Measurements from ENCODE around the gene PPM1H.

Gene PPM1H

DNA sequence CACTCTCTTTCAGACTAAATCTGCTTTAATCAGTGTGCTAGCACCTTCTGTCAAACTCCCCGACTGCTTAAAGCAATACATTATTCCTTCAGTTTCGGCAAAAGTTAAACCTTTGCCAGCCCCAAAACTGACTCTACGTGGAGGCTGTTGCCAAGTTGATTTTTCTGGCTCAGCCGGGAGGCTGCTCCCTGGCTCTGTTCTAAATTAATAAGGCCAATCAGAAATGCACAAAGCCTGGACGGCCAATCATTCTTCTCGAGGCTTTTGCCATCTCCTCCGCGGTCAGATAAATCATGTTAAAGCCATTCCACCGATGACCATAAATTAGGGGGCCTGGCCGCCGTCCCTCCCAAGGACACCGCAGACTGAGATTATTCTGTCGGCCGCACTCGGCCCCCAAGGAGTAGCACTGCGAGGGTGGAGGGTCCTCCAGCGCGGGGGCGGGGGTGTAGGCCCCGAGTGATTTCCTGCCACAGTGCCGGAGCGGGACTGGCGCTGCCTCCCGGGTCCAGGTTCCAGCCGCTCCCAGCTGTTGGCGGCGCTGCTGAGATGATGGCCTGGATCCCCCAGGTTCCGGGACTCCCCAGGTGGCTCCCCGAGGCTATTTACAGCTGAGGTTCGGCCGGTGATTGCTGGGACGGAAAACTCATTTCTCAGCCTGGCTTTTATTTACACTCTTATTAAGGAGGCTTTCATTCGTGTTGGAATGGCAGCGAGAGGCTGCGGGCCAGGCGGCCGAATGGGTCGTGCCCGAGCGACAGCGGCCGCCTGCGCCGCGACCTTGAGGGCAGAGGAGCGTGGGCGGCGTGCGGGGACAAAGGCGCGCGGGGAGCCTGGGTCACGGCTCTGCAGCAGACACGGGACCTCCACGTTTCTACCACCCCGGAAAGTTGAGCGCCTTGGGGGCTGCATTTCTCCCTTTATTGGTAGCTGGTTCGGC is 303.2 kb downstream of the PPM1H start:
- no peak for DNase-seq

GRCh38 chr12:62629971-62630739 is 304.8 kb downstream of the PPM1H start:
- DNase-seq: no peak

DNA sequence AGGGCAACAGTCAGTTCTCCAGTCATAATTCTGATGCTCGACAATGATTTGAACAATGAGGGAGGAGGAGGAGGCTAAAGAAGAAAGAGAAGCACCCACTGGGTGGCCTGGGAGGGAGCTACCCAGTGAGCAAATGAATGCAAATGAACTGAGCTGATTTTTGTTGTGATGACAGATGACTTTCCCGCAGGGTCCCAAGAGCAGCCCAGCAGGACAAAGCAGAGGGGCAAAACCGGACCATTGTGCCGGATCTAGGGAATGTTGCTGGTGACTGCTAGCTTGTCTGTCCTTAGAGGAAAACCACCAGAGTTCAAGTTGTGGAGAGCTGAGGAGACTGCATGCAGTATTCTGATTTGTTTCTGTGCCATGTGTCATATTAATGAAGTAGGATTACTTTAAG is 305.5 kb downstream of the PPM1H start:
- no peak for DNase-seq

DNA sequence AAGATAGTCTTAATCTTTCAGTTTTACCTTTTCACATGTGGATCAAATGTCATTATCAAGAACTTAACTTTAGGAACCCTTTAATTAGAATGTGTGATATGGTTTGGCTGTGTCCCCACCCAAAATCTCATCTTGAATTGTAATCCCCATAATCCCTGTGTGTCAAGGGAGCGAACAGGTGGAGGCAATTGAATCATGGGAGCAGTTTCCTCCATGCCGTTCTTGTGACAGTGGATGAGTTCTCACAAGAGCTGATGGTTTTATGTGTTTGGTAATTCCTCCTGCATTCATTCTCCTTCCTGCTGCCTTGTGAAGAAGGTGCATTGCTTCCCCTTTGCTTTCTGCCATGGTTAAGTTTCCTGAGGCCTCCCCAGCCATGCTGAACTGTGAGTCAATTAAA is 307.8 kb downstream of the PPM1H start:
- no peak for DNase-seq

DNA sequence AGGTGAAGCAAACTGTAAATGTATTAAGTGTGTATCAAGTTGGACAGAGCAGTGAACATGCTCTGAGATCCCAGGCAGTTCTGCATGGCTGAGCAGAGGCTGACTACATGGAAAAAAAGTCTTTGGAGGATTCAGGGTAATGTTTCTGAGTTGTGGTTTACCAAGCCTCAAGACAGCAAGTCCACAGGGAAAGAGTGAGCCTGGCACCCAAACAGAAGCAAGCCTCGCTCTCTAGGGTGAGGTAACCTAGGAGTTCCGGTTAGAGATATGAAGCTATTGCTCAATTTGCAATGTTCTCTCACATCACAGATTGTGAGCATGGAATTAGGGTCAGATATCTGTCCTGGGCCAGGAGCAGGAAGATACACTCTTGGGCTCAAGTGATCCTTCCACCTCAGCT is 309.7 kb downstream of the PPM1H start:
- no peak for DNase-seq

DNA sequence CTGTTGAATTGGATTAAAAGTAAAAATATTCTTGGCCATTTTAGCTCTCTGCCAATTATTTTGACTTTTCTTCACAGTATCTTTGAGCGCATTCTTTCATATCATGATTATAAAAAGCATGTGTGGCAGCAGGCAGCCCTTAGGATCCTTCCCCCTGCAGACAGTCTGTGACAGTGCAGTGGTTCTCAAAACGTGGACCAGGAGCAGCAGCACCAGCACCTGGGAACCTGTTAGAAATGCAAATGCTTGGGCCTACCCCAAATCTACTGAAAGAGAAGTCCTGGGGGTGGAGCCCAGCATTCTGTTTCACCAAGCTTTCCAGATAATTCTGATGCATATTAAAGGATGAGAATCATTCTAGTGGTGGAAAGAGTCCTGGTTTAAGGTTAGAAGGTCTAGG is 312.8 kb downstream of the PPM1H start:
- no peak for DNase-seq

GRCh38 chr12:62621101-62621638 is 313.8 kb downstream of the PPM1H start:
- no peak for DNase-seq

- DNase-seq: no peak
These were observed 316.0 kb downstream of the PPM1H start for GRCh38 chr12:62618930-62619329.

GRCh38 chr12:62618319-62618718 is 316.6 kb downstream of the PPM1H start:
- no peak for DNase-seq

DNA sequence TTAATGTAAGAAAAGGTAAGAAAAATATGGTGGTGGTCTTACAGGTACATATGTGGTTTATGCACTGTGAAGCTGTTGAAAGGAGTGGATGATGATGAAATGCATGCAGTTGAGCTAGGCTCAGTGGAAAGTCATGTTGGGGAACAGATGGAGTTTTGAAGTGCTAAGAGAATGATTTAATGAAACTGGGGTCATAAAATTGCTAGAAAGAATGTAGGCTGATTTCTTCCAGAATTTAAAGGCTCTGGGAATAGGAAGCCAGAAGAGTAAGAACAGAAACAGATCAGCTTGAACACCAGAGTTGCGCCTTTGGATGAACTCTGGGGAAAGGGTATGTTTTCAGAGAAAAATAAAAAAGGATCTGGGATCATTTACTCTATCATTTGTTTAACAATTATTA is 321.9 kb downstream of the PPM1H start:
- DNase-seq: no peak

DNA sequence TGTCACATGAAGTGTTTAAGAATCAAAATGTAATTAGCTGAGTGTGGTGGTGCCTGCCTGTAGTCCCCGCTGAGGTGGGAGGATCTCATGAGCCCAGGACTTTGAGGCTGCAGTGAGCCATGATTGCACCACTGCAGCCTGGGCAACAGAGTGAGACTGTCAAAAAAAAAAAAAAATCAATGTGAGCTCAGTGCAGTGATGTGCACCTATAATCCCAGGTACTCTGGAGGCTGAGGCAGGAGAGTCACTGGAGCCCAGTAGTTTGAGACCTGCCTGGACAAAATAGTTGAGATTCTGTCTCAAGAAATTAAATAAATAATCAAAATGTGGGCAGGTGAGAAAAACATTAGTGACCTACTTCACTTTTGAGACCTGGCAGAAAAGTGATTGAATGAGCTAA is 328.3 kb downstream of the PPM1H start:
- no peak for DNase-seq

- no peak for DNase-seq
These were observed 329.0 kb downstream of the PPM1H start for GRCh38 chr12:62605981-62606380.

GRCh38 chr12:62604871-62605270 is 330.1 kb downstream of the PPM1H start:
- no peak for DNase-seq

GRCh38 chr12:62604373-62604772 is 330.6 kb downstream of the PPM1H start:
- no peak for DNase-seq

DNA sequence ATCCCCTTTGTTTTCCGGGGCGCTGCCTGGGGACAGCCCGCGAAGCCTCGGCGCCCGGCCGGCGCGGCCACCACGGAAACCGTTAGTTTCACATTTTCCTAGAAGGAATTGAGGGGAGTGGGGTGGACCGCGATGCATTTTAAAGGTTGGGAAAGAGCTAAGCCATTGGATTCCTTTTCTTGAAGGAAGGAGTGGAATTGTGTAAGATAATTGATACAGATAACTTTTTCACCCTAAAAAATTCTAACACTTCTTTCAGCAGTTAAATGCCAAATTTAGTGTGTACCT is 331.2 kb downstream of the PPM1H start:
- no peak for DNase-seq

DNA sequence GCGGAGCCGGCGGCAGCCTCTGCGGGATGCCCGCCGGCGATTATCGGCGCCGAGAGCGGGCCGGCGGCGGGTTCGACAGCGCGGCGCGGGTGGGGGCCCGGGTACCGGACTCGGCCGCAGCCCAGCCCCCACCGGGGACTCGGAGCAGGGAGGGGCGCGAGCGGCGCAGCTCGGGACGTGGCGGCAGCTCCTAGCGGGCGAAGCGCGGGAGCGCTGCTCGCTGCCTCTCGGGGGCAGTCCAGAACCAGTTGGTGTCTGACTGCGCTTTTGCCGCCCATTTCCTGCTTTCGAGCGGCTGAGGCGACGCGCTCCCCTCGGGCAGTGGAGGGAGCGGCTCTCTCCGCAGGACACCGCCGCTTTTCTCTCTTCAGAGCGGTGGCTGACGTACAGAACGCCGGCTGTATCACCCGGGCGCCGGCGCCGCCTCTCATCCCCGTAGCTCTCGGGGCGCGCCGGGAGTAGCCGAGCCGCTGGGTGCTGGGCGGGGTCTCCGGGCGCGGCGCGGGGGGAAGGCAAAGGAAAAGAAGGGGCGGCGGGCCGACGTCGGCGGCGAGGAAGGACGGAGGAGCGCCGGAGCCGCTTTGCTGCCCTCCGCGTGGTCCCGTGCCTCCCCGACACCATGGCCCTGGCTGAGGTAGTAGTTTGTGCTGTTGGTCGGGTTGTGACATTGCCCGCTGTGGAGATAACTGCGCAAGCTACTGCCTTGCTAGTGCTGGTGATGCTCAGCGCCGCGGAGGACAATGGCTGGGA is 331.7 kb downstream of the PPM1H start:
- DNase-seq: peak; percentile 80

DNA sequence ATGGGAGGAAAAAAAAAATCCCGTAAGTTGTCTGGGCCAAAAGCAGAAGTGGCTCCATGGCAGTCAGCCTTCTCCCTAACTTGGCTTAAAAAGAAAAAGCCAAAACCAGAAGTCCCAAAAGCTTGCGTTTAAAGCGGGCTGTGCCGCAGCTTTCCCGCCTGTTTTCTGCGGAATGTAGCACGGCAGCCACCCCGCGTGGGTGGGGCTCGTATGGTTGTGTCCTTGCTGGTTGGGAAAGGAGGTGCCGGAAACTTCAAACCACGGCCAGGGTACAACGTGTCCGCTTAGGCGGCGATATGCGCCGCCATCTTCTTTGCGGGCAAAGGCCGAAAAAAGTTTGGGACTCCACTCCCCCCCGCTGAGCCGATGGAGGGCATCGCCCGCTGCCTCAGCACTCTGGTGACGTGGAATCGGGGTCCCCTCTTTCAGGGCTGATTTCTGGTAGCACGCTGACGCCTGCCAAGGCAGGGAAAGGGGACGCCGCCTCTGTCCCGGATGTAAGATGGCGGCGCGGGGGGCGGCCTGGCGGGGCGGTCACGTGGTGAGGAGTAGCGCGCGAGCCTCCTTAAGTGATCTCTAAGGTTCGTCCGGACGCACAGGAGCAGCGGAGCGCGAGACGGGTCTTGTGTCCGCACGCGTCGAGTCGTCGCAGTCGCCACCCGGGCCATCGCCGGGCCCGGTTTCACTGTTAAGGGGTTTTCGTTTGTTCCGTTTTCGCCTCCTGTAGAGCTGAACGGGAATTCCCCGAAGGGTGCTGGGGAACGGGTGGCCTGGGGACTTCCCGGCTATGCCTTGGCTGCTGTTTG is 332.5 kb downstream of the PPM1H start:
- peak; percentile 87 for DNase-seq

DNA sequence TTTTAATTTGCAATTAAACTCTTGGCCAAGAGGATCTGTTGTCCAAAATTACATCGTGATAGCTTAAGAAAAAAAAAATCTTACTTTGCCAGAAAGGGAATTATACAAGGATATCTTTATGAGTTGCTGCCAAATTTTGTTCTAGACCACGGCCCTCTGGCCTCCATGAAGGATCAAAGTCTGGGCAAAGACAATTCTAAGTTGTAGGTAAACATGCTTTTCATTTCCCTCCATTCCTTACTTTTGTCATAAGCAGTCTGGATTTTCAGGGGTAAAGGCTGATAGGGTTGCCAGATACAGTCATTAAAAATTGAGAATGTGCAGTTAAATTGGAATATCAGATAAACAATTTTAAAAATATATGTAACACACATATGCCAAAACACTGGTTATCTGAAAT is 333.2 kb downstream of the PPM1H start:
- DNase-seq: no peak

DNA sequence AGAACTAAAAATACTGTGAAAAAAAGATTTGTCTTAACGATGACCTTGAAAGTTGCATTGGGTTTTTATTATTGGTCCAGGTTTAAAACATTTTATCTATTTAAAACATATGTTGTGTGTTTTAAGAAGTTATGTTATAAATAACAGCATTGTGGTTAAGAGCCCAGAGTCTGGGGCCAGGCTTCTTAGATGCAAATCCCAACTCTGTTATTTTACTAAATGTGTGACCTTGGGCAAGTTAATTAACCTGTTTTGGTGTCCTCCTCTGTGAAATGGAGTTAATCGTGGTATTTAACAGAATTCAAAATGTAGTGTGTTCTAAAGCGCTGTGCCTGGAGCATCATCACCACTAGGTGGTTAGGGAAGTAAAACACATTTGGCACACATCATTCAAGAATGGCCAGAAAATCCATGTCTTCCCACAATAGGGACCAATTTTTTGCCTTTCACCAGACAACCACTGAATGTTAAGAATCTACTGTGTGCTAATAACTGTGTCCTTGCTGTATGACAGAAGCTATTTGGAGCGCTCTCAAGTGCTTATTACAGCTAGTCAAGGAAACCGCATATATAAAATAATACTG is 335.0 kb downstream of the PPM1H start:
- DNase-seq: no peak

- DNase-seq: no peak
These were observed 336.1 kb downstream of the PPM1H start for GRCh38 chr12:62598846-62599245.

GRCh38 chr12:62597253-62597652 is 337.7 kb downstream of the PPM1H start:
- no peak for DNase-seq

Data from activated CD4-positive, CD25-positive, alpha-beta regulatory T cell treated with anti-CD3 and anti-CD28 coated beads, Interleukin-2, amount 50 U/mL, for 72 hours (primary cell).